Breast epithelium (tissue), 3 donors: ENCODE data around the gene PPP1R12B.

Experiments
- POLR2A ChIP-seq: fragments of 450-650 bp; IDR thresholded peaks from one replicate; pipeline ENCODE4 v1.6.1; 2016; ENCODE audit warnings: antibody characterized with exemption, mild to moderate bottlenecking, moderate library complexity
- POLR2AphosphoS5 ChIP-seq, 3 donors: sonication (generic); formaldehyde crosslinking; IDR thresholded peaks; one replicate each; pipeline ENCODE4 v1.6.1; 2017; ENCODE audit warnings: antibody characterized with exemption in 3 of 3
- TF ChIP-seq, protein P1 (sequence below), 3 donors: fragments of 450-650 bp; IDR thresholded peaks; one replicate each; pipeline ENCODE4 v1.5.1; 2016 to 2017; ENCODE audit warnings: antibody characterized with exemption in 3 of 3, mild to moderate bottlenecking in 3 of 3, moderate library complexity in 3 of 3

DNA sequence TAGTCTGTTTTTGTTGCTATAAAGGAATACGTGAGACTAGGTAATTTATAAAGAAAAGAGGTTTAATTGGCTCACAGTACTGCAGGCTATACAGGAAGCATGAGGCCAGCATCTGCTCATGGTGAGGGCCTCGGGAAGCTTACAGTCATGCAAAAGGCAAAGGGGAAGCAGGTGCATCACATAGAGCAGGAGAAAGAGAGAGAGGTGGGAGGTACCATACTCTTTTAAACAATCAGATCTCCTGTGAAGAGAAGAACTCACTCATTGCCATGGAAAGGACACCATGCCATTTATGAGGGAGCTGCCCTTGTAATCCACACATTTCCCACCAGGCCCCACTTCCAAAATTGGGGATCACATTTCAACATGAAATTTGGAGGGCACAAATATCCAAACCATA is 12.7 kb downstream of the PPP1R12B start:
- TF ChIP-seq, protein P1, sequence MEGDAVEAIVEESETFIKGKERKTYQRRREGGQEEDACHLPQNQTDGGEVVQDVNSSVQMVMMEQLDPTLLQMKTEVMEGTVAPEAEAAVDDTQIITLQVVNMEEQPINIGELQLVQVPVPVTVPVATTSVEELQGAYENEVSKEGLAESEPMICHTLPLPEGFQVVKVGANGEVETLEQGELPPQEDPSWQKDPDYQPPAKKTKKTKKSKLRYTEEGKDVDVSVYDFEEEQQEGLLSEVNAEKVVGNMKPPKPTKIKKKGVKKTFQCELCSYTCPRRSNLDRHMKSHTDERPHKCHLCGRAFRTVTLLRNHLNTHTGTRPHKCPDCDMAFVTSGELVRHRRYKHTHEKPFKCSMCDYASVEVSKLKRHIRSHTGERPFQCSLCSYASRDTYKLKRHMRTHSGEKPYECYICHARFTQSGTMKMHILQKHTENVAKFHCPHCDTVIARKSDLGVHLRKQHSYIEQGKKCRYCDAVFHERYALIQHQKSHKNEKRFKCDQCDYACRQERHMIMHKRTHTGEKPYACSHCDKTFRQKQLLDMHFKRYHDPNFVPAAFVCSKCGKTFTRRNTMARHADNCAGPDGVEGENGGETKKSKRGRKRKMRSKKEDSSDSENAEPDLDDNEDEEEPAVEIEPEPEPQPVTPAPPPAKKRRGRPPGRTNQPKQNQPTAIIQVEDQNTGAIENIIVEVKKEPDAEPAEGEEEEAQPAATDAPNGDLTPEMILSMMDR (IDR thresholded peaks at IDR 0.05), result no peak
- TF ChIP-seq POLR2A (no peak), POLR2AphosphoS5 (IDR thresholded peaks at IDR 0.05) (no peak)
